Head of caudate nucleus (tissue), 42 donors: ENCODE results near the gene BCAS1.
"Not testable (repeated sequence)": the region's sequence is repeated elsewhere in the genome, so short reads cannot be mapped to it uniquely, and the experiment has no call there.

ENCODE experiments used
- DNase-seq, 42 donors: peaks; one replicate each; pipeline versions ENCODE4 v3.0.0 to v3.0.0-alpha.2; 2020 to 2021; ENCODE audit warnings: mixed read lengths in 7 of 42
- intact Hi-C: fragments of 100-400 bp; cut with DNase I; formaldehyde crosslinking; loops from one replicate; pipeline ENCODE4 v1.15.0; 2022

BCAS1 gene

DNA sequence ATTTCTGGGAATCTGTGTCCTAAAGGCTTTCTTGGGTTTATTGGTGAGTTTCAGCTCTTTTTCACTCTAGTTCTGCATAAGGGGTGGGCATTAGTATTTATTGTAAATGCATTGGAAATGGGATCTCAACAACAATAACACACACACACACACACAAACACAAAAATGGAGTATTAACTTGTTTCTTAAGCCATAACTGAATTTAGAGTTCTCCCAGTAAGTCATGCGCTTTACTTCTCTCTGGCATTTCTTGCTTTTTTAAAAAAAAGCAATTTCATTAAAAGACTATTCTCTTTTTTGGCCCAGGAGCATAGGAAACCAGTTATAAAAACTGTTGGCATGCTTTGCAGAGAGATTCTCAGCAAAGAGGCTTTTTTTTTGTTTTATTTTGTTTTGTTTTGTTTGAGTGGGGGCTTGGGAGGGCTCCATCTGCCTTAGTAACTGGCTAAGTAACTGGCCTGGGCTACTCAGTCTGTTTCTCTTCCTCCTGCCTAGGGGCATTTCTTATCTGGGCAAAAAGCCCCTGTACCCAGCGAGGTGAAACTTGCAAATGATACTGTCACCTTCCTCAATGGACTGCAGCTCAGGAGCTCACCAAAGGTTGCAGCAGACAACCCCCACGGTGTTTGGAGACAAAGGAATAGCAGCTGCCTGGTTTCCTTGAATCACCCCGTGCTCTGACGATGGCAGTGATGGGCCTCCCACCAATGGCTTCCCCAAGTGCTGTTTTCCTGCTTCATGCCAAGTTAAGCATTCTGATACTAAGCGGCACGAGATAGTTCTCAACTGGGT is 128.5 kb downstream of the BCAS1 start:
- intact Hi-C loops, result loop anchor here (5.0 to 10.0 kb wide), 4 partner anchors 85 to 365 kb away; no protein-coding TSS in a partner anchor
- DNase-seq, result no peak

DNA sequence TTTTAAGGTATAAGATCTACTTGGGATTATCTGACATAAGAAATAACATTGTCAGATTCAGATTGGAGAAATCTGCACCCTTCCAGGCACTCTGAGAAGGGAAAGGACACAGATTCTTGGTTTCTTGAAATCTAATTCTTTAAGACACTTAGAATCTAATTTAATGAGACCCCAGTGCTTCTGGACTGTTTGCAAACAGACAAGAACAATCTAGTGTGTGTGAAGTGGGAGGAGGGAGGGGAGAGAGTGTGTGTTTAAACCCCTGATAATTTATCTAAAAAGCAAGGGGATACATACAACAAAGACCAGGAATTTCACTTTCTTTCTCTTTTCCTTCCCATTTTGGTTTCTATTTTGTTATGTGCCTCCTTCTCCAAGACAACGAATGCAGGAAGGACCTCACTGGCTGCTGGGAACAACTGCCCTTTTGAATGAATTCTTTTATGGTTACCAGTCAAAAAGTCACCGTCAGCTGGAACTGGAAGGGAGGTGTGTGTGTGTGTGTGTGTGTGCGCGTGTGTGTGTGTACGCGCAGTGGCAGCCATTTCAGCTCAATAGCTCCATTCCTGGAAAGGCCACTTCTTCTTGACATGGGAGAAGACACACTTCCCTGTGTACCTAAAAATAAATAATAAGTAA is 129.4 kb downstream of the BCAS1 start:
- intact Hi-C loops, result loop anchor here (5.0 to 10.0 kb wide), 4 partner anchors 86 to 364 kb away; no protein-coding TSS in a partner anchor
- DNase-seq, result peak in 7 of 42 donors; percentile 14 to 53 (median 39)

- DNase-seq, result no peak
- intact Hi-C loops, result loop anchor here (5.0 to 10.0 kb wide), 4 partner anchors 87 to 363 kb away; no protein-coding TSS in a partner anchor
Measured at GRCh38 chr20:53940360-53940702, 130.1 kb downstream of the BCAS1 start.

GRCh38 chr20:53939572-53940359 is 130.6 kb downstream of the BCAS1 start:
- intact Hi-C loops, result loop anchor here (5.0 to 10.0 kb wide), 4 partner anchors 88 to 362 kb away; no protein-coding TSS in a partner anchor
- peak; percentile 69 to 95 (median 90) for DNase-seq

DNA sequence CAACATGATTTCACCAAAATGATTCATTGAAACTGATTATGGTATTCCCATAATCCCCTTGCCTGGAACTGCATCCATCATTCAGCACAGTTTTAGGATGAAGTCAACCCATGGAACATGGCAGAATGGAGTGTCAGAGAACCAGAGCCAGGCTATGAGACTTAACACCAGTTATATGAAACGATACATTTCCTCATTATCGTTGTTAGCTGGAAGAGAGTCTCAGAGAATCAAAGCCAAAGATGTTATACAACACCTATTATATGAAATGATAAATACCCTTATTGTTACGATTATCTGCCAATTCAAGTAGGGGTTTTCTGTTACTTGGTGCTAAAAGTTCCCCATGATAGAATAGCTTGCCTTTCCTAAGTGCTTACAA is 131.2 kb downstream of the BCAS1 start:
- intact Hi-C loops, result no loop called here
- DNase-seq, result no peak

- no peak for DNase-seq
- intact Hi-C loops, result no loop called here
Measured at GRCh38 chr20:53938739-53939138, 131.7 kb downstream of the BCAS1 start.

DNA sequence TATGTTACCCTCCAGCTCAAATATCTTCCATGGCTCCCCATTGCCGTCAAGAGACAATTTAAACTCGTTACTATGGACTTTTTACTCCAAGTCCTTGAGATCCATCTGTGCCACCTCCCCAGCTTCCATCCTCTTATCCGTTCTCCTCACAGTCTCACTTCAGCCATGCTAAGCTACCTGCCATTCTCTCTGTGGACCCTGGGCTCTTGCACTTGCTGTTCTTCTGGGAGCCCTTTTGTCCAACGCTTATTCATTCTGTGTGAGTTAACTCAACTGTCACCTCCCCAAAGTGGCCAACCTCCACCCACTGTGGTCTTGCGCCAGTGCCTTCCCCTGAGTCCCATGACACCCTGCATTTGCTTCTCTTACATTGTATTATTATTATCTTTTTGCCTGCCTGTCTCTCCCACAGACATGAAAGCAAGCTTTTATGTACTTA is 132.4 kb downstream of the BCAS1 start:
- intact Hi-C loops, result no loop called here
- no peak for DNase-seq

- no peak for DNase-seq
- intact Hi-C loops, result no loop called here
Measured at GRCh38 chr20:53937339-53937741, 133.1 kb downstream of the BCAS1 start.

DNA sequence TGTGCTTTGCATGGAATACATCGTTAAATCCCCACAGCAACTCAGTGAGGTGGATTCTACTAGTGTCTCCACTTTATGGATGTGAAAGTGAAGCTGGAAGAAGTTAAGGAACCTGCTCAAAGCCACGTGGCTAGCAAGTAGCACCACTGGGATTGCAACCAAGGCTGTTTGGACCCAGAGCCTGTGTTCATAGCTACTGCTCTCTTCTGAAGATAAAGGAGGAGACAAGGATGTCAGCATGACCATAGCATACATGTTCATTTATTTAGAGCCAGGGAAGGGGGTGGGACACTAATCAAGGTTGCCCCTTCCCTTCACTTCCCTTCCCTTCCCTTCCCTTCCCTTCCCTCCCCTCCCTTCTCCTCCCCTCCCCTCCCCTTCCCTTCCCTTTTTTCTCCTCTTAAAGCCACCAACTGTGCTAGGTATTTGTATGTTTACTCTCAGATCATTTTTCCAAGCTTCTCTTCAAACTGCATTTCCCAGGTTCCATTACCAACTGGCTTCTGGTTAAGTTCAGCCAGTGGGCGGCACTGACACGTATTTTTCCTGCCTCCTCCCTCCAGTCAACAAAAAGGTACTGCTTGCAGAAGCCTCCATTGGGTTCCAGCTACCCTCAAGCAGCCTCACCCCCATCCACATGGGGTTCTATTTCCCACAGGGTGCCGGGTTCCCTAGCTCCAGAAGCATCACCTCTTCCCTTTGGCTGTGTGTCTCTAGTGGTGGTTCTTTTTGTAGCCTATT is 134.9 kb downstream of the BCAS1 start:
- peak in 1 of 42 donors; percentile 44 for DNase-seq
- intact Hi-C loops, result no loop called here

DNA sequence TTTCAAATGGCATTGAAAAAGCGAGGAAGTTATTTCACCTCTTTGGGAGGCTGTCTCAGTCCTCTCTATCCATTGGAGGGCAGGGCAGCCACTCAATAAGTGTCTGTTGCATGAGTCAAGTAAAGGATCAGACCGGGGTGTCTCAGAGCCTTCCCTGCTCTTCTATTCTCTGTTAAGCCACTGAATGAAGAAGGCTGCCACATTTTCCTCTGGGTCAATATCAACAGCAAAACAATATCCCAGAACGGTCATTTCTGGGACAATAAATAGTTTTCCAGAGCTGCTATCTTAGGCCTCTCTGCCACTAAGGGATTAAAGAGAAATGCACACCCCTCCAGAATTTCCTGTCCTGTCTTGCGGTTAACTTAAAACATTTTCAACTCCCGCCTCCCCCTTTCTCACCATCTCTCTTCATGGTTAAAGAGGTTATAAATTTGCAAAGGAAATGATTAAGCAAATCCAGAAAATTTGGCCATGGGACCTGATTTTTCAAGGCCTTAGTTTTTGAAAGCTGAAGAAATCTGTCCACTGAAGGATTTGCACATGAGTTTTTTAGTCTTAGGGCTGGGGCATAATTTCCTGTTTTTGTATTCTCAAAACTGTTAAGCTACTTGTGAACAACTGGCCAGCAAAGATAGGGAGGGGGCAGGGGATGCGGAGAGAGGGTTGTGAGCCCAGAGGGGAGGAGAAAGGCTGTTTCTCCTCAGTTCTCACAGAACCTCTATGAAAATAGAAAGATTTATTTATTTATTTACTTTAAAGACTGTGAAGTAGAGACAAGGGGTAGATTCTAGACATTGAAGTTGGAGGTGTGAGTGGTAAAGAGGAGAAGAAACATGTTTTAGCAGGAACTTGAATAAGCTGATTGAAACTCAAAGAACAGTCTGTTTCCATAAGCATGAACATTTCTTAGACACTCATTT is 135.7 kb downstream of the BCAS1 start:
- intact Hi-C loops, result no loop called here
- DNase-seq, result peak in 1 of 42 donors; percentile 46

DNA sequence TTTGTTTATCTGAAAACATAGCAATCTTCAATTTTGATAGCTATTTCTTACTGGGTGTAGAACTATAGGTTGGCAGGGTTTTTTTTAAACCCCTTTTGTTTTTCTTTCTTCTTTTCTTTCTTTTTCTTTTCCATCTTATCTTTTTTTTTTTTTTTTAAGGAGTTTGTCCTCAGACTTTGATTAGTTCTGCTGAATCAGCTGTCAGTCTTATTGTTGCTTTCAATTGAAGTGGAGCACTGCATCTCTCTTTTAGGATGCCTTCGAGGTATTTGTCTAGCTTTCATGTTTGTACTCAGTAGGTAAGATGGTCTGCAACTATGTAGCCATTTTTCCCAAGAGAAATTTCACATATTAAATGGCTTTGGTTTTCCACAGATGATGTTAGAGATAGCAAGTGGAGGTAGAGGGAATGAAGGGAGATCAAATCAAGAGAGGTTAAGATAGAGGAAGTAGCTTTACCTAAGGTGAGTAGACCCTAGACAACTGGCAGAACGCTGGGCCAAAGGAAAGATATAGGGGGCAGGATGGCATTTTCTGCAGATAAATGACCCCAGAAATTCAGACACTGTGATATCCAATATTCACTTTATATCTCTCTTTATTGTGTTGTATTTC is 137.1 kb downstream of the BCAS1 start:
- DNase-seq, result peak in 1 of 42 donors; percentile 2
- intact Hi-C loops, result no loop called here

DNA sequence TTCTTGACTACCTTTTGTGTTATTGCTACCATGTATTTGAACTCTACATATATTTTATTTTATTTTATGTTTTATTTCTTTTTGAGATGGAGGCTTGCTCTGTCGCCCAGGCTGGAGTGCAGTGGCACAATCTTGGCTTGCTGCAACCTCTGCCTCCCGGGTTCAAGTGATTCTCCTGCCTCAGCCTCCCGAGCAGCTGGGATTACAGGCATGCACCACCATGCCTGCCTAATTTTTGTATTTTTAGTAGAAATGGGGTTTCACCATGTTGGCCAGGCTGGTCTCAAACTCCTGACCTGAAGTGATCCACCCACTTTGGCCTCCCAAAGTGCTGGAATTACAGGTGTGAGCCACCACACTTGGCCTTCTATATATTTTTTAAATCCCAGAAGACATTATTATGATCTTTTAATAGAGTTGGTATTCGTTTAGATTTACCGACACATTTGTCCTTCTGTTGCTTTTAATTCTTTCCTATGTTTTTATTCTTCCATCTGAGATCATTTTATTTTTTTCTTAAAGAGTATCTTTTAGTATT is 137.7 kb downstream of the BCAS1 start:
- intact Hi-C loops, result not testable (repeated sequence)
- DNase-seq, result peak in 1 of 42 donors; percentile 1

GRCh38 chr20:53931597-53931996 is 138.8 kb downstream of the BCAS1 start:
- intact Hi-C loops, result no loop called here
- no peak for DNase-seq

DNA sequence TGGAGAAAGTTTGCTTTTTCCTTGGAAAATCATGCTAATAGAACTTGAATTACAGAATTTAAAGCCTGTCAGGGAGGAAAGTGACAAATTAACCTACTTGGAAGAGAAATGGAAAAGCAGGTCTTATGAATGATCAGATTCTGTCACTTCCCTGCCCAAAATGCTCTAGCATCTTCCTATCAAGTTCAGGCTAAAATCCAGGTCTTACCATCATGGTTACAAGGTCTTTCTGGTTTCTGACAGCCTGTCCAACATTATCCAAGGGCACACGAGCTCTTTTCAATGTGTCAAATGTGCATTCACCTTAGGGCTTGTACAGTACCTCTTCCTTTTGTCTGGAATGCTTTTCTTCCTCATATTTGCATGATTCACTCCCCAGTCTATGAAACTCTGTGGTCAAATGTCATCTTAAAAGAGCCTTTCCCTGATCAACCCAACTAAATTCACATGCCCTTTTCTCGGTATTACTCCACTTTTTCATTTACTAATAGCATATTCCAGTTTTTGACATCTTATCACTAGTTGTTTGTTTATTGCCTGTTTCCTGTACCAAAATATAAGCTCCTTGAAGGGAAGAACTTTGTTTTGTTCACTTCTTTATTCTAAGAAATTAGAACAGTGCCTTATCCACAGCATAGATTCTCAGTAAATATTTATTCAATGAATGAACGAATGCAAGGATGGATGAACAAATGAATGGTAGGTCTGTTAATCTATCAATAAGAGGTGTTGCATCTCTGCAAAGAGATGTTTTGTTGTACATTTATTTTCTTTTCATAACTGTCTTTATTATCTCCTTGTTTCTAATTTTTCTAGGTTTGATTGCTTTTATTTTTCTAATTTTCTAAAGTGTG is 139.5 kb downstream of the BCAS1 start:
- intact Hi-C loops, result no loop called here

DNA sequence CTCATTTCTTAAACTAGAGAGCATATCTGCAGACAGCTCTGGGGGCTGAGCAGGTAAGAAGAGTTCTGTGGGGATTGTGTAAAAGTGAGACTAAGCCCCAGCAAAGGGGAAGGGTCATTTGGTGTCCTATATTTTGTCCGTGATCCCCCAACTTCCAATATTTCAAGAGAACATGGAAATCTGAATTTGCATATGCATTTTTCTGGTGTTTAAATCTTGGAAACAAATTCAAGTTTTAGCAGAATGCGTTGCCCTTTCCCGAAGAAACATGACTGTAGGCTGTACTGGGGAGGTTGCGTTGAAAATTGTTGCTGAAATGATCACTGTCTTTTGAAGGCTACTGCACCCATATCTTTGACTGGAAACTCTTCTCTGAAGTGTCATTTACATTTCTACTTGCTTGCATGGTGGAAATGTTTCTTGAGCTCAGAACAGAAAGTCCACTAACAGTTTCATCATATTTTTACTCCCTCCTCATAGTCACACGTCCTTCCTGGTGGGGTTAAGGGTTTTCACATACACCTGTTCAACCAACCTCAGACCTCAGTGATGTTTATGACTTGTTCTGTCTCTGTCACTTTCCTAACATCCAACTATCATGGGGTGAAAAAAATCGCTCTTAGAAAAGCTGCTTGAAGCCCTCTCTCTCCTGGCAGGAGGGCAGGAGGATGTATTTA is 140.3 kb downstream of the BCAS1 start:
- DNase-seq, result peak in 1 of 42 donors; percentile 17
- intact Hi-C loops, result no loop called here

More for the DNA sequence above, 139.5 kb downstream of the BCAS1 start:
- no peak for DNase-seq

GRCh38 chr20:53929399-53929798 is 141.0 kb downstream of the BCAS1 start:
- intact Hi-C loops, result no loop called here
- DNase-seq, result peak in 1 of 42 donors; percentile 7
